Neural cell (in vitro differentiated cells): Measurements from ENCODE around the gene INPP5A. TPM values are rescaled to one million over a fixed set of nuclear protein-coding genes. Genes with fewer than 3 reads are reported as not detected.

Source experiments
- H2AFZ ChIP-seq: fragments of 200-600, 300-800 bp; sonication (generic), shearing (Covaris generic); 2 replicates; pipeline ENCODE4 v1.6.0; 2014; ENCODE audit warnings: low read depth, mild to moderate bottlenecking, antibody characterized with exemption, low read length, moderate library complexity
- H3F3A ChIP-seq: fragments of 200-600 bp; shearing (Covaris generic); 2 replicates; pipeline ENCODE4 v1.6.1; 2016; ENCODE audit warnings: mild to moderate bottlenecking, moderate library complexity, mixed read lengths, antibody characterized with exemption, low read length; ENCODE audit not compliant: insufficient read depth, poor library complexity, severe bottlenecking
- H3K27ac ChIP-seq: fragments of 200-600, 300-800 bp; sonication (generic), shearing (Covaris generic); 2 replicates; pipeline ENCODE4 v1.5.1; 2014; ENCODE audit warnings: mild to moderate bottlenecking, low read length, moderate library complexity
- H3K27me3 ChIP-seq: fragments of 300-800, 200-600 bp; sonication (generic), shearing (Covaris generic); 2 replicates; pipeline ENCODE4 v1.6.0; 2014; ENCODE audit warnings: mild to moderate bottlenecking, low read depth, low read length, moderate library complexity; ENCODE audit not compliant: insufficient read depth
- H3K36me3 ChIP-seq: fragments of 300-800, 200-600 bp; sonication (generic), shearing (Covaris generic); 2 replicates; pipeline ENCODE4 v1.5.1; 2014; ENCODE audit warnings: mild to moderate bottlenecking, antibody characterized with exemption, low read length, moderate library complexity; ENCODE audit not compliant: insufficient read depth
- H3K4me2 ChIP-seq: fragments of 300-800, 200-600 bp; sonication (generic), shearing (Covaris generic); 2 replicates; pipeline ENCODE4 v1.6.0; 2014; ENCODE audit warnings: mild to moderate bottlenecking, low read length
- H3K4me3 ChIP-seq: fragments of 300-800, 200-600 bp; sonication (generic), shearing (Covaris generic); 2 replicates; pipeline ENCODE4 v1.5.1; 2014; ENCODE audit warnings: mild to moderate bottlenecking, low read length, moderate library complexity
- H3K79me2 ChIP-seq: fragments of 200-600 bp; shearing (Covaris generic); replicated peaks from 2 replicates; pipeline ENCODE4 v1.6.0; 2014; ENCODE audit warnings: mild to moderate bottlenecking, low read length, moderate library complexity; ENCODE audit not compliant: insufficient read depth
- H3K9ac ChIP-seq: fragments of 300-800, 200-600 bp; sonication (generic), shearing (Covaris generic); 2 replicates; pipeline ENCODE4 v1.6.1; 2016; ENCODE audit warnings: mild to moderate bottlenecking, low read length, mixed read lengths
- H3K9me2 ChIP-seq: fragments of 200-600 bp; shearing (Covaris generic); 2 replicates; pipeline ENCODE4 v1.6.1; 2016; ENCODE audit warnings: mild to moderate bottlenecking, low read length, mixed read lengths; ENCODE audit not compliant: insufficient read depth
- H3K9me3 ChIP-seq: fragments of 200-600, 300-800 bp; sonication (generic), shearing (Covaris generic); 2 replicates; pipeline ENCODE4 v1.6.1; 2016; ENCODE audit warnings: mild to moderate bottlenecking, mixed run types, low read length, moderate library complexity, mixed read lengths
- H4K20me1 ChIP-seq: fragments of 200-600 bp; shearing (Covaris generic); 2 replicates; pipeline ENCODE4 v1.6.1; 2016; ENCODE audit warnings: mild to moderate bottlenecking, mixed run types; ENCODE audit not compliant: insufficient read depth
- EP300 ChIP-seq: fragments of 450-650 bp; conservative IDR thresholded peaks from 2 replicates; pipeline ENCODE4 v1.6.1; 2014; ENCODE audit warnings: antibody characterized with exemption, mild to moderate bottlenecking, moderate library complexity; ENCODE audit not compliant: poor library complexity, severe bottlenecking
- EZH2 ChIP-seq: fragments of 200-600, 300-800 bp; shearing (Covaris generic), sonication (generic); IDR thresholded peaks from 2 replicates; pipeline ENCODE4 v1.6.1; 2014; ENCODE audit warnings: antibody characterized with exemption, low read length, borderline replicate concordance, mild to moderate bottlenecking; ENCODE audit not compliant: insufficient read depth, poor library complexity, severe bottlenecking
- MXI1 ChIP-seq: fragments of 450-650 bp; conservative IDR thresholded peaks from 2 replicates; pipeline ENCODE4 v1.6.1; 2014; ENCODE audit warnings: antibody characterized with exemption, mild to moderate bottlenecking; ENCODE audit not compliant: poor library complexity, severe bottlenecking
- POLR2AphosphoS5 ChIP-seq: IDR thresholded peaks from 2 replicates; pipeline ENCODE4 v1.6.1; 2012
- RAD21 ChIP-seq: fragments of 450-650 bp; conservative IDR thresholded peaks from 2 replicates; pipeline ENCODE4 v1.6.1; 2014; ENCODE audit warnings: antibody characterized with exemption, mild to moderate bottlenecking, moderate library complexity
- SMC3 ChIP-seq: fragments of 450-650 bp; conservative IDR thresholded peaks from 2 replicates; pipeline ENCODE4 v1.6.1; 2014; ENCODE audit warnings: antibody characterized with exemption, mild to moderate bottlenecking, moderate library complexity; ENCODE audit not compliant: poor library complexity
- TAF1 ChIP-seq: IDR thresholded peaks from 2 replicates; pipeline ENCODE4 v1.6.1; 2012; ENCODE audit warnings: low read depth
- polyA plus RNA-seq: library from polyadenylated mRNA; depleted of rRNA; stranded (reverse); fragments of >200 nt; gene quantifications from 2 replicates; pipeline ENCODE4 v1.2.3, GENCODE V29; 2014
- TF ChIP-seq, protein P1 (sequence below): IDR thresholded peaks from 2 replicates; pipeline ENCODE4 v1.6.1; 2012; ENCODE audit warnings: borderline replicate concordance
- TF ChIP-seq, protein P2 (sequence below): fragments of 450-650 bp; IDR thresholded peaks from 2 replicates; pipeline ENCODE4 v1.5.1; 2014; ENCODE audit warnings: antibody characterized with exemption, mild to moderate bottlenecking, moderate library complexity; ENCODE audit not compliant: poor library complexity, severe bottlenecking

INPP5A gene
- polyA plus RNA-seq, 1 donor from 2014 or later = 48.8 TPM

DNA sequence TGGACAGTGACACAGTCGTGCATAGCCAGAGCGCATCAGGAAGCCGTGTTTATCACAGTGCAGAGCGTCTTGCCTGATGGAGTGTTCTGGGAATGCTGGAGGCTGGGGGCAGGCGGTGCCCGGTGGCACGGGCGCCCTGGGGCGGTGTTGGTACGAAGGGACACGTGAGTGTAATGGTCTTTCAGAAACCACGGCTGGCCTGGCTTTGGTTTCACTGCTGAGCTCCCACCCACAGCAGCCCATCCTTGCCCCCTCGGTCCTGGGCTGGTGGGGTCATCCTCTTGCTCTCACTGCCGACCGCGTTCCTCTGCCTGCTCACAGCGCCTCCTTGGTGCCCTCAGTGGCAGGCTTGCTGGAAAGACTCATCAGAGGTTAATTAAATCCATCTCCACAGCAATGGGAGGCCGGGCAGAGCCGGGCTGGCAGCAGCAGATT lies 197.8 kb downstream of the INPP5A start:
- H3K9ac ChIP-seq = no peak overlapping the region
- no peaks in the 10 kb centered on the region for H3F3A ChIP-seq
- no peaks in the 10 kb centered on the region for H3K27me3 ChIP-seq
- no peaks in the 10 kb centered on the region for H3K36me3 ChIP-seq
- H3K79me2 ChIP-seq = no peaks in the 10 kb centered on the region
- H2AFZ ChIP-seq = no peak overlapping the region
- H3K4me2 ChIP-seq = no peak overlapping the region
- no peaks in the 10 kb centered on the region for H3K9me3 ChIP-seq
- H3K4me3 ChIP-seq = no peak overlapping the region
- H3K9me2 ChIP-seq = no peaks in the 10 kb centered on the region
- no peaks in the 10 kb centered on the region for H4K20me1 ChIP-seq
- TF ChIP-seq POLR2AphosphoS5 (no peak), MXI1 (no peak), SMC3 (no peak), EP300 (no peak), RAD21 (no peak), EZH2 (no peak), TAF1 (no peak)
- TF ChIP-seq, protein P1, sequence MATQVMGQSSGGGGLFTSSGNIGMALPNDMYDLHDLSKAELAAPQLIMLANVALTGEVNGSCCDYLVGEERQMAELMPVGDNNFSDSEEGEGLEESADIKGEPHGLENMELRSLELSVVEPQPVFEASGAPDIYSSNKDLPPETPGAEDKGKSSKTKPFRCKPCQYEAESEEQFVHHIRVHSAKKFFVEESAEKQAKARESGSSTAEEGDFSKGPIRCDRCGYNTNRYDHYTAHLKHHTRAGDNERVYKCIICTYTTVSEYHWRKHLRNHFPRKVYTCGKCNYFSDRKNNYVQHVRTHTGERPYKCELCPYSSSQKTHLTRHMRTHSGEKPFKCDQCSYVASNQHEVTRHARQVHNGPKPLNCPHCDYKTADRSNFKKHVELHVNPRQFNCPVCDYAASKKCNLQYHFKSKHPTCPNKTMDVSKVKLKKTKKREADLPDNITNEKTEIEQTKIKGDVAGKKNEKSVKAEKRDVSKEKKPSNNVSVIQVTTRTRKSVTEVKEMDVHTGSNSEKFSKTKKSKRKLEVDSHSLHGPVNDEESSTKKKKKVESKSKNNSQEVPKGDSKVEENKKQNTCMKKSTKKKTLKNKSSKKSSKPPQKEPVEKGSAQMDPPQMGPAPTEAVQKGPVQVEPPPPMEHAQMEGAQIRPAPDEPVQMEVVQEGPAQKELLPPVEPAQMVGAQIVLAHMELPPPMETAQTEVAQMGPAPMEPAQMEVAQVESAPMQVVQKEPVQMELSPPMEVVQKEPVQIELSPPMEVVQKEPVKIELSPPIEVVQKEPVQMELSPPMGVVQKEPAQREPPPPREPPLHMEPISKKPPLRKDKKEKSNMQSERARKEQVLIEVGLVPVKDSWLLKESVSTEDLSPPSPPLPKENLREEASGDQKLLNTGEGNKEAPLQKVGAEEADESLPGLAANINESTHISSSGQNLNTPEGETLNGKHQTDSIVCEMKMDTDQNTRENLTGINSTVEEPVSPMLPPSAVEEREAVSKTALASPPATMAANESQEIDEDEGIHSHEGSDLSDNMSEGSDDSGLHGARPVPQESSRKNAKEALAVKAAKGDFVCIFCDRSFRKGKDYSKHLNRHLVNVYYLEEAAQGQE = no peak
- TF ChIP-seq, protein P2, sequence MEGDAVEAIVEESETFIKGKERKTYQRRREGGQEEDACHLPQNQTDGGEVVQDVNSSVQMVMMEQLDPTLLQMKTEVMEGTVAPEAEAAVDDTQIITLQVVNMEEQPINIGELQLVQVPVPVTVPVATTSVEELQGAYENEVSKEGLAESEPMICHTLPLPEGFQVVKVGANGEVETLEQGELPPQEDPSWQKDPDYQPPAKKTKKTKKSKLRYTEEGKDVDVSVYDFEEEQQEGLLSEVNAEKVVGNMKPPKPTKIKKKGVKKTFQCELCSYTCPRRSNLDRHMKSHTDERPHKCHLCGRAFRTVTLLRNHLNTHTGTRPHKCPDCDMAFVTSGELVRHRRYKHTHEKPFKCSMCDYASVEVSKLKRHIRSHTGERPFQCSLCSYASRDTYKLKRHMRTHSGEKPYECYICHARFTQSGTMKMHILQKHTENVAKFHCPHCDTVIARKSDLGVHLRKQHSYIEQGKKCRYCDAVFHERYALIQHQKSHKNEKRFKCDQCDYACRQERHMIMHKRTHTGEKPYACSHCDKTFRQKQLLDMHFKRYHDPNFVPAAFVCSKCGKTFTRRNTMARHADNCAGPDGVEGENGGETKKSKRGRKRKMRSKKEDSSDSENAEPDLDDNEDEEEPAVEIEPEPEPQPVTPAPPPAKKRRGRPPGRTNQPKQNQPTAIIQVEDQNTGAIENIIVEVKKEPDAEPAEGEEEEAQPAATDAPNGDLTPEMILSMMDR = no peak
- H3K27ac ChIP-seq = no peak overlapping the region

DNA sequence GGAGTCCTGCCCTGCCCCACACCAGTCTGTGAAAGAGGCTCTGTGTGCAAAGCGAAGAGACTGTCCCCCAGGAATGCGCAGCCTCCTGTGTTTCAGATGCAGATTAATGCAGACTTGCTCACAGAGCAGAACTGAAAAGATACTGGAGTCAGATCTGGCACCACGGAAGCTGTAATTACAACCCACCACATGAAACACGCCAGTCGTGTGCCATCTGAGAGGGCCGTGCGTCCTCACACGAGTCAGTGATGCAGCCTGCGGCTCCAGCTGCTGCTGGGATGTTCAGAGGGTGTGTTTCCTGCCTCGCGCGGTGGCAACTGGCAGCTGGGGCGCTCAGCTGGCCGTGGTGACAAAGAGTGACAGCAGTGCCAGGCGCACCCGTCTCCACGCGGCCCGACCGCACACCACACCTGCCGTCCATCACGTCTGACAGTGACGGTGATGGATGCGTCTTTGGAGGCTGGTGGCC lies 198.4 kb downstream of the INPP5A start:
- Histone ChIP-seq H2AFZ (no peak overlapping the region), H3K4me2 (no peak overlapping the region), H3K9me3 (no peaks in the 10 kb centered on the region), H3K4me3 (no peak overlapping the region), H3K36me3 (no peaks in the 10 kb centered on the region), H3K27ac (no peak overlapping the region), H3K79me2 (no peaks in the 10 kb centered on the region), H3F3A (no peaks in the 10 kb centered on the region), H3K9me2 (no peaks in the 10 kb centered on the region), H4K20me1 (no peaks in the 10 kb centered on the region), H3K27me3 (no peaks in the 10 kb centered on the region), H3K9ac (no peak overlapping the region)
- TF ChIP-seq MXI1 = no peak
- TF ChIP-seq SMC3 = no peak
- TF ChIP-seq, protein P2 = no peak
- TF ChIP-seq, protein P1 = no peak
- TF ChIP-seq POLR2AphosphoS5 = no peak
- no peak for TF ChIP-seq EZH2
- TF ChIP-seq TAF1 = no peak
- TF ChIP-seq EP300 = no peak
- TF ChIP-seq RAD21 = no peak
